ENCODE results near the gene GLMP. TPM values are rescaled to one million over a fixed set of nuclear protein-coding genes. Genes with fewer than 3 reads are reported as not detected.

The GLMP gene, protein sequence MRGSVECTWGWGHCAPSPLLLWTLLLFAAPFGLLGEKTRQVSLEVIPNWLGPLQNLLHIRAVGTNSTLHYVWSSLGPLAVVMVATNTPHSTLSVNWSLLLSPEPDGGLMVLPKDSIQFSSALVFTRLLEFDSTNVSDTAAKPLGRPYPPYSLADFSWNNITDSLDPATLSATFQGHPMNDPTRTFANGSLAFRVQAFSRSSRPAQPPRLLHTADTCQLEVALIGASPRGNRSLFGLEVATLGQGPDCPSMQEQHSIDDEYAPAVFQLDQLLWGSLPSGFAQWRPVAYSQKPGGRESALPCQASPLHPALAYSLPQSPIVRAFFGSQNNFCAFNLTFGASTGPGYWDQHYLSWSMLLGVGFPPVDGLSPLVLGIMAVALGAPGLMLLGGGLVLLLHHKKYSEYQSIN
- total RNA-seq (2014; rRNA removed; shearing (Covaris generic)): 86.4 and 110 TPM in 2 replicates

DNA sequence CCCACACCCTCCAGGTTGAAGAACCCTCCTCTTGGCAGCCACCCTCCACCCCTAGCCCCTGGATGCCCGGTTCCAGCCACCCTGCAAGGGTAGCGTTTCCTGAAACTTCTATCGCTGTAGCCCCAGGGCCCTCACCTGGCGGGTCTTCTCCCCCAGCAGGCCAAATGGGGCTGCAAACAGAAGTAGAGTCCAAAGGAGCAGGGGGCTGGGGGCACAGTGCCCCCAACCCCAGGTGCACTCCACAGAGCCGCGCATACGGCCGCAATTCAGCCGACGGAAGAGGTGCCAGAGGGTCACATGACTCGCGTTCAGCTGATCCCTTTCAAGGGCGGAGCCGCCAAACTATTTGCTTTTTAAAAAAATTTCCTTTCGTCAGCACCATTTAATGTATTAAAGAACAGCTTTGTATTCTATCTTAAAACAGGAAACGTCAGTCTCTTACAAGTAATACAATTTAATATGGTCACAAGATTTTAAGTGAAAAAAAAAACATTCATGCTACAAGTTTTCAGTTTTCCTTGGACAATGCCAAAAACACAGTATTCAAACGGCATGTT, at the start of gene GLMP:
TSS of gene GLMP (minus strand) at position 289 of the 557 bp plus-strand sequence. CDS start at position 255, 34 bp downstream.

DNA sequence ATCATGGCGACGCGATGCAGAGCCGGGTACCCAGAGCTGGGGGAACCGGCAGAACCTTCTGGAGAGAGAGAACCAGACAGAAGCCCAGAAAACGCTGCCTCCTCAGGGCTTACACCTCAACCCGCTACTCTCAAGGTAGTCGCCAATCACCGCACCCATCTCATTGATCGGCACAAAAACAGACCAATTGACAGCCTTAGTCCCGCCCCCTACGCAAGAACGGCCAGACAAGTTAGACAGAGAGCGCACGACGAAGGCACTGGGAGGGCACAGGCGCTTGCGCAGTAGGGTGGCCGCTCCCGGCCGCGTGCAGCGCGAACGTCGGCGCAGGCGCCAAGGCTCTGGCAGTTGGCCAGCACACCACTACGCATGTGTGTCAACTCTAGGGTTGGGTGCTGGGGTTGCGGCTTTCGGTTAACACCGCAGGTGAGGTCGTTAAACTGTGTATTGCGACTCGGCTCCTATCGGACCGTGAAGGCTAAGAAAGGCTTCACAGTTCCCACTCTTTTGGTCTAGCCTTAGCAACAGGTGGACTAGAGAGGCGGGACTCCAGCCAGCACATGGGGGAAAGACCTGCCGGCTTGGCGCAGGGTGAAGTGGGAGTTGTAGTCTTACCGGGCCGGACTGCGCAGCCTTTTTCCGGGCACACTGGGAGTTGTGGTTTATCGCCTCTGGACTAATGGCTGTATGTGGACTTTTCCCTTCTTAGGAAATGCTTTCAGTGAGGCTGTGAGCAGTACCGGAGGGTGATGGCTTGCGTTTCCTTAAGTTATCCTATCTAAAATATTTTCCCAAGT, 42.9 kb upstream of the GLMP start, which contains the start of the genes CCT3 and TSACC:
TSS of gene CCT3 (minus strand) at position 113 of the 797 bp plus-strand sequence. CDS start at position 5, 108 bp downstream.
TSS of gene TSACC (plus strand) at position 347 of the 797 bp plus-strand sequence. CDS start 1,232 bp downstream, outside the sequence.

DNA sequence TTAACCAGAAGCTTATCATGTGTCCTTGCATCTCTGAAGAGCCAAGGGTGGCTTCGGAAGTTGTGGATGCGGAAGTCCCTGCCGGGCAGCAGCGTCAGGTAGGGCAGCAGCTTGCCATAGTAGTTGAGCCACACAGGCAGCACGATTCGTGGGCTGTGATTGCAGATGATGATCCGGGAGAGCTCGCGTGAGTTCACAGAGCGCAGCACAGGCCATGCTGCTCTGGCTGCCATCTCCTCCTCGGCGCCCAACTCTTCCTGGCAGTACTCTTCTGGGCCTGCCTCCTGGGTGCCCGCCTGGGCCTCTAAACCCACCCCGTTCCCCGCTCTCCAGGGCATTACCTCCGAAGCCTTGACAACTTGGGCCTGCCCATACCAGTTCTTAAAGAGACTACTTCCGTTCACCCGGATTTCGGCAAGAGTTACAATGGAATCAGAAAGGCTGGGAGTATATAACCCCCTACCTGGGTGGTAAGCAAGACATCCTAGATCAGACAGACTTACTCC, 3.4 kb upstream of the GLMP start, which contains the start of gene VHLL:
TSS of gene VHLL (minus strand) at position 456 of the 506 bp plus-strand sequence. CDS start at position 338, 118 bp downstream.

DNA sequence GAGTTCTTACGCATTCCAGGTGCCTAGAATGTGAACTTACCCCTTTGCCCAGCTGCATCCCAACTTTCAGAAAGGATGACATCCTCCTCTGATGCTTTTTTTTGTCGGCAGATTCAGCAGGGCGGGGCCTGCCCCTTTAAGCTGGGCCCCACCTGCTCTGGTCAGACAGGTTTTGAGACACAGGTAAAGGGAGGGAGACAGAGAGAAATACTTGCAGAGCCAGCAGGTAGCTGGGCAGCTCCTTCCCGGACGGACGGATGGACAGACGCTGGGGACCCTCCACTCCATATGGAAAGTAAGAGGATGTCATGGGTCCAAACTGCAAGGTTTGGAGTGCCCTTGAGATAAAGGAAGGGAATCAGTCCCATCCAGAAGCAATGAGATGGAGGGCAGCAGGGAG, 11.4 kb downstream of the GLMP start, which contains the start of gene TMEM79:
TSS of gene TMEM79 (plus strand) at position 214 of the 400 bp plus-strand sequence. CDS start 902 bp downstream, outside the sequence.

DNA sequence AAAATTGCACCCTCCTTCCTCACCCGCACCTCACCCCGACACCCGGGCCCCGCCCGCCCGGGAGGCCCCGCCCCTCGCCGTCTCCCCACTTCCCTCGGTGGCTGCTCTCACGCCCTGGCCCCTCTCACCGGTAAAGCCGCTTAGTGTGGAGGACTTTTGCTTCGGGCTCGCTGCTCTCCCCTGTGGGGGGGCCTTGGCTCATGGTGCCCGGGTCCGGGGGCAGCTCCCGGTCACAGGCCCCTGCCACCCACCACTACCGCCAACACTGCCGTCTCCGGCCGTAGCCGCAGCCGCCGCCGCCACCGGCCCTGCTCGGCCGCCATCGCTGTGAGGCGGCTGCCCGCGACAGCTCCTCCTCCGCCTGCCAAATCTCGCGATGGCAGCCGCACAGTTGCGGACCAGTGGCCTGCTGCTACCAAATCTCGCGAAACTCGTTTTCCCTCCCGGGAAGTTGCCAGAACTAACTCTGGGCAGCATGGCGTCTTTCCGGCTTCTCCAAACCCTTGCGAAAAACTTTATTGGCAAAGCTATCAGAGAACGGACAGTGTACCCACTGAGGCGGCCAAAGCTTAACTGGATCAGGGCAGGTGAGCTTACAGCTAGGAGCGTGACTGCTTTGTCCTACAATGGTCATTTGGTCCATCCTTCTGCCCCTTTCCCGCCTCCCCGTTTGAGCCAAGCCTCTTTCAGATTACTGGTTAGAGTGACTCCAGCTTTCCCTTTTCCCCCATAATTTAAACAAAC, 12.8 kb downstream of the GLMP start, which contains the start of gene SMG5:
TSS of gene SMG5 (minus strand) at position 347 of the 744 bp plus-strand sequence. CDS start at position 202, 145 bp downstream.

DNA sequence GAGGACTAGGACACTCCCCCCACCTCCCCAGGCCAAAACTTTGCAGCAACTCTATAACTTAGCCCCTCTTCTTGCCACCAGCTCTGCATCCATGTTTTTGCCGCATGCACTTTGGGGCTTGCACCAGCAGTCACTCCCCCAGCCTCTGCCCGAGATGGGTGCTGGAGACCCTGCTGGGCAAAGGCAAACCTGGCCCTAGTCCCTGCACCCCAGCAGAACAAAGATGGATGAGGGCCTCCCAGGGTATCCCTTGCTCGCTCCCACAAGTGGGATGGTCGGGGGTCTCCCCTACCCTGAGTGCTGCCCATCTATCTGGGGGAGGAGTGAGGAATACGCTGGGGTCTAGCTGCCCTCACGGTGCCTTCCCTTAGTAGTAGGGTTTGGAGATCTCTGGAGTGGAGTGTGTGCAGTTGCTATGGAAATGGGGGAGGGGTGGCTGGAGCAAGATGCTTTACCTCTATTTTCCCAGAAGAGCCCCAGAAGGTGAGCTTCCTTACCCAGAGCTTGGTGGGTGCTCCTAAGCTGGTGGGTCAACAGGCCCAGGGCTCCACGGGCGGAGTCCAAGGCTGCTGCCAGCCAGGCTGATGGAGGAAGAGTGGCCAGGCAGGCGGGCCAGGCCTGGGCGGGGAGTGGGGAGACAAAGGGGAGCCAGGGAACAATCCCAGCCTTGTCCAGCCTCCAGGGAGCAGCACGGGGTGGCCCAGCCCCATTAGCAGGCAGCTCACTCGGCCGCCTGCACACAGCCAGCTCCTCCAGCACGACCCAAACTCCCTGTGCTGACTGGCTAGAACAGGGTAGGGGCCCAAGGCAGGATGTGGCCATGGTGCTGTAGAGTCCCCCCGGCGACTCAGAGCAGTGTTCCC, 47.8 kb downstream of the GLMP start, which contains the start of gene PAQR6:
TSS of gene PAQR6 (minus strand) at position 597 of the 863 bp plus-strand sequence. CDS start 1,325 bp downstream, outside the sequence.

Other genes with a start within 250 kb of the GLMP start
- gene UBQLN4, start 241.9 kb downstream of the GLMP start, total RNA-seq (2014; rRNA removed; shearing (Covaris generic)): 35.8 and 38.4 TPM in 2 replicates
- 104 and 106 TPM in 2 replicates for gene LAMTOR2, start 240.9 kb downstream of the GLMP start, total RNA-seq (2014; rRNA removed; shearing (Covaris generic))
- not detected in 2 replicates for gene RAB25, start 234.5 kb downstream of the GLMP start, total RNA-seq (2014; rRNA removed; shearing (Covaris generic))
- gene MEX3A, start 213.2 kb downstream of the GLMP start, total RNA-seq (2014; rRNA removed; shearing (Covaris generic)): 6.8 and 11.9 TPM in 2 replicates
- gene LMNA, start 181.0 kb downstream of the GLMP start, total RNA-seq (2014; rRNA removed; shearing (Covaris generic)): 1,986 and 2,053 TPM in 2 replicates
- 0.11 and 0.29 TPM in 2 replicates for gene SEMA4A, start 142.1 kb downstream of the GLMP start, total RNA-seq (2014; rRNA removed; shearing (Covaris generic))
- 24.3 and 28.2 TPM in 2 replicates for gene SLC25A44, start 101.6 kb downstream of the GLMP start, total RNA-seq (2014; rRNA removed; shearing (Covaris generic))
- gene PMF1, start 82.7 kb downstream of the GLMP start, total RNA-seq (2014; rRNA removed; shearing (Covaris generic)): 129 and 131 TPM in 2 replicates
- gene BGLAP, start 53.5 kb downstream of the GLMP start, total RNA-seq (2014; rRNA removed; shearing (Covaris generic)): 2.2 and 5.1 TPM in 2 replicates
- gene PAQR6, start 47.6 kb downstream of the GLMP start, total RNA-seq (2014; rRNA removed; shearing (Covaris generic)): 20.0 and 20.7 TPM in 2 replicates
- gene SMG5, start 12.9 kb downstream of the GLMP start, total RNA-seq (2014; rRNA removed; shearing (Covaris generic)): 93.9 and 103 TPM in 2 replicates
- 3.1 and 4.0 TPM in 2 replicates for gene TMEM79, start 11.4 kb downstream of the GLMP start, total RNA-seq (2014; rRNA removed; shearing (Covaris generic))
- 0.19 TPM in 1 of 2 replicates, not detected in the other for gene VHLL, start 3.6 kb upstream of the GLMP start, total RNA-seq (2014; rRNA removed; shearing (Covaris generic))
- 455 and 469 TPM in 2 replicates for gene CCT3, start 42.6 kb upstream of the GLMP start, total RNA-seq (2014; rRNA removed; shearing (Covaris generic))
- gene TSACC, start 42.8 kb upstream of the GLMP start, total RNA-seq (2014; rRNA removed; shearing (Covaris generic)): 0.50 TPM in 1 of 2 replicates, not detected in the other
- not detected in 2 replicates for gene RHBG, start 73.5 kb upstream of the GLMP start, total RNA-seq (2014; rRNA removed; shearing (Covaris generic))
- gene MEF2D, start 205.1 kb upstream of the GLMP start, total RNA-seq (2014; rRNA removed; shearing (Covaris generic)): 23.1 and 26.2 TPM in 2 replicates